Dermis microvascular lymphatic vessel endothelial cell (primary cell): Measurements from ENCODE around the gene VCAN. TPM values are rescaled to one million over a fixed set of nuclear protein-coding genes. Genes with fewer than 3 reads are reported as not detected.

Experiments used
- DNase-seq, 2 donors: peaks; one replicate each; pipeline versions ENCODE4 v3.0.0 to v3.0.0-alpha.2; 2010; ENCODE audit warnings: low read depth in 2 of 2
- total RNA-seq: library from RNA; depleted of rRNA; stranded (reverse); fragments of >200 nt; gene quantifications from 2 replicates; pipeline ENCODE4 v1.2.1, GENCODE V29; 2014

The VCAN gene
- total RNA-seq, 1 donor from 2014 or later = 0.51 TPM

- DNase-seq = no peak
Measured at GRCh38 chr5:83563631-83564030, 92.1 kb downstream of the VCAN start.

GRCh38 chr5:83564069-83564749 is 92.7 kb downstream of the VCAN start:
- peak; percentile 30 to 61 for DNase-seq

DNA sequence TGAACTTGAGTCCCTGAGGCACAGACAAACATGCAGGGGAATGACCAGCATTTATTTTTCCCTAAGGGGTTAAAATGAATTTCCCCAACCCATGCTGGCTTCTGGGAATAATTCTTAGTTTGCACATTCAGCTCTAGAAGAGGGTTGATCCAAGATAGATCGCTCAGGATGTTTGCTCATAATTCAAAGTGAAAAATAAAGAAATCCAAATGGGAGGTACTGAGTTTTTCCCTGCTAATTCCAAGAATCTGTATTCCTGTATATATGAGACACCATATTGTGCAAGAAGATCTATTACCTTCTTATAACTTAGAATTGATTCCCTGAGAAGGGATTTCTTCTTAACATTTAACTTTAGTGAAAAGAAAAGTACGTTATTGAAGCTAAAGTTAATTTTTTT is 96.2 kb downstream of the VCAN start:
- no peak for DNase-seq

- DNase-seq = peak in 1 of 2 donors; percentile 19
Measured at GRCh38 chr5:83568186-83568585, 96.6 kb downstream of the VCAN start.

DNA sequence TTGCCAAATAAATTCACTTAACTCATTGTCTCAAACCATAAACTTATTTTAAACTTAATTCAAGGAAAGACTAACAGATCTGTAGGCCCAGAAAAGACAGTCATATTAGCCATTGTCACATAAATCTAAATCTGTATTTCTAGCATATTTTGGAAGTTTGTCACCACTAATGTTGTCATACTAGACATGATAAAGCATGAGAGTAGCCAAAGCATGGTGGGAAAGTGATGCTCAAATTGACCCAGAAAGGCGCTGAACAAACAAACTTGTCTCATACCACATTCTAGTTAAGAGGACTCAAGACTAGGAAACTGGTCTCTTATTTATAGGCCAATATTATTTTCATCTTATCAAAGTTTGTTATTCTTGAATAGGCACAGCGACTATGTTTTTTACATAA is 99.4 kb downstream of the VCAN start:
- no peak for DNase-seq

GRCh38 chr5:83572271-83572670 is 100.7 kb downstream of the VCAN start:
- no peak for DNase-seq

DNA sequence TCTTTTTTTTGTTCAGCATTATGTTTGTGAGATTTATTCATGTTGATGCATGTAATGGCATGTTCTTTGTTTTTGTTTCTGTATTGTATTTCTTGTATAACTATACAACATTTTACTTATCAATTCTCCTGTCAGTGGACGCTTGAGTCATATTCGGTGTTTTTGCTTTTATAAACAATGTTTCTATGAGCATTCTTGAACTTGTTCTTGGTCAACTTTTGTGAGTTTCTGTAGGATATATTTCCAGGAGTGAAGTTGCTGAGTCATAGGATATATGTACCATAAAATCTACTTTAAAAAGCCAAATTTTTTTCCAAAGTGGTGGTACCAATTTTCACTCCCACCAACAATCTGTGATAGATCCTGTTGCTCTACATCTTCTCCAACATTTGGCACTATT is 104.8 kb downstream of the VCAN start:
- peak in 1 of 2 donors; percentile 10 for DNase-seq

DNA sequence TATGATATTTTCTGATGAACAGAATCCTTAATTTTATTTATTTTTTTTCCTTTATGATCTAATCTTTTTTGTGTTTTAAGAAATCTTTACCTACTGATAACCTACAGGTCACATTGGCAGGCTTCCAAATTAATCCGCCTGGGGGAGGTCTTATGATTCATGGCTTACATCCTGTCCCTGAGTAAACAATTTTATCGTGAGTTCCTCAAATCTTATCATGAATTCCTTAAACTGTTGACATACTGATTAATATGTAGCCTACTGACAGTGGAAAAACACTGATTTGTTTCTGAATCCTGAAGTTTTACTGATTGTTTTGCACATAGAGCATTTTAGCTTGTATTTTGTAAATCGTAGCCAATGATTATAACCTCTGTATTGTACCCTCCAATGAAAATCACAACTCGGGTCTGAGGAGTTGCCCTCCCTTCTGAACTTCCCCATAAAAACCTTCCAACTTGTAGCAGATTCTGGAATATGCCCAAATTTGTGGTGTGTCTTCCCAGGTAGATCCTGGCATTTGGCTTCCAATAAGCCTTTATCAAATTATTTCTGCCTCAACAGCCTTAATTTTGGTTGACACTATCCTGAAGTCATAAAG is 105.6 kb downstream of the VCAN start:
- peak in 1 of 2 donors; percentile 90 for DNase-seq

GRCh38 chr5:83583859-83584258 is 112.3 kb downstream of the VCAN start:
- peak in 1 of 2 donors; percentile 46 for DNase-seq

DNA sequence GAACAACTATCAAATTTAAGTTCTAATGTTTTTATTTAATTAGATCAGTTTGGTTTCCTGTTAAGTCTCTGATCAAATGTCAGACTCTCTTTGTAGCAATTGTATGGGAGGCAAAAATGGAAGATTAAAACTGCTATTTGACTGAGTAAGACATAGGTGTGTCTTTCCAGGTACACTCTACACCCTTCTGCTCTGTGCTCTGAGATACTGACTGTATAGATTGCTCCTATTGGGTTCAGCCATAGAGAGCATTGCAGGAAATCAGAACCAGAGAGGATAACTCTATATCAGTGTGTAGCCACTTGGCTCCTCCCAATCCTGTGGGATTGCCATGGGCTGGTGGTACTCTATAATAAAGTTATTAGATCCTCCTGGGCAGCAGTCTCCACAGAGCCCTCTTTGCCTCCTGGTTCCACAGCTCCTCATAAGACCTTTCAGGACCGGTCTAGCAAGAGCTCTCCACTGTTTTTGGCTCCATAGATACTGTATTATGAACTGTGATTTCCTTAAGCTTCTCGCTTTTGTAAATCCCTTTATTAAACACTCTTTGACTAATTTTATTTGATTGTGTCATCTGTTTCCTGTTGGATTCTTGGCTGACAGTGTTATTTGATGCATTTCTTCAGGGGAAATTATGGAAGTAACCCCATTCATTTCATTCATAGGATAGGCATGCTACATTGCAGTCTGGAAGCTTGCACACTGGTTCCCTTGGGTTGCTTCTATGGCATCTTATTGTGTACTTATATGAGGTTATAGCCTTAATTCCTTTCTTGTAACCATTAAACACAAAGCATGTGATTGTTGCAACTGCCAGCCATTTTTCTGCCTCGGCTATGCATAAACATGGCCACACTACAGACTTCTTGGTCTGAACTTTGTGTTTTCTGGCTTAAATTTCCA is 115.6 kb downstream of the VCAN start:
- DNase-seq = peak in 1 of 2 donors; percentile 57

GRCh38 chr5:83589786-83590185 is 118.2 kb downstream of the VCAN start:
- DNase-seq = no peak

- DNase-seq = no peak
Measured at GRCh38 chr5:83590966-83591365, 119.4 kb downstream of the VCAN start.

DNA sequence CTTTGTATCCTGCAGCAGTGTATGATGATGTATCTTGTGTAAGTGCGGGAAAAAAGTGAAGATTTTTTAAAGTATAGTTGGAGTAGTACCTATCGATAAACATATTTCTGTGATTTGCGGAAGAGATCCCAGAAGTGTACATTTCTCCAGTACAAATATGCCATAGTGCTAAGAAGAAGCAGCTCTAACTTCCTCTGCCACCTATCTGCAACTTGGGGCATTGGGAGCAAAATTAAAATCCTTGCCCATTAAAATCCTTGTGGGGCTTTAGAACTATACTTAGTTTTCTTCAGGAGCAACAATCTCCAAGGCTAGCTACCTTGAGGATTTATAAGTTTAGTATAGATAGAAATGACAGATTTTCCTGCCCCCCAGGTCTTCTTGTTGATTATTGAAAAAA is 123.7 kb downstream of the VCAN start:
- no peak for DNase-seq

GRCh38 chr5:83608122-83608521 is 136.6 kb downstream of the VCAN start:
- peak in 1 of 2 donors; percentile 42 for DNase-seq

DNA sequence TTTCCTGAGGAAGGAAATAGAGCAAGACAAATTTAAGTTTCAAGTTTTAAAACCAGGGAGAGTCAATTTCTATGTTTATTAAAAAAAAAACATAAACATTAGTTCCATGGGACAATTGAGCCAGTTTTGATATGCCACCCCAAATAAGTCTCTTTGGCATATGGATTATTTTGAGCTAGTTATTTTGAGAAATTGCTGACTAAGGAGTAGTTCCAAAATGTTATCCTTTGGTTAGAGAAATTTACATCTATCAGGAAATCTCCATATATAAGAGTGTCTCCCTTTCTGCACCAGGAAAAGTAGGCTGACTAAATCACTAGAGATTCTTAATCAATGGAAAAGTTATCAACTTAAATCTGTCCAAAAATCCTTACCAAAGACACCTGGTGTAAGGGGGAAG is 143.3 kb downstream of the VCAN start:
- no peak for DNase-seq

- DNase-seq = no peak
Measured at GRCh38 chr5:83628360-83628759, 156.8 kb downstream of the VCAN start.

Other genes starting within 250 kb of the VCAN start
- gene HAPLN1, start 249.1 kb downstream of the VCAN start, total RNA-seq = not detected in 2 replicates